Natural killer cell (primary cell): ENCODE data around the gene R3HDM1. TPM values are rescaled to one million over a fixed set of nuclear protein-coding genes. Genes with fewer than 3 reads are reported as not detected.

ENCODE experiments used
- ATAC-seq, 3 donors: fragments of 150-1000 bp in 2 of 3; fragments of 200-7000 bp in 1 of 3; cut with Tn5 transposase; 1 replicate in 1 of 3; 2 replicates in 2 of 3; pipeline ENCODE4 v1.10.0; 2021; ENCODE audit warnings: mild to moderate bottlenecking in 2 of 3, moderate library complexity in 2 of 3
- DNase-seq, 2 donors: peaks; one replicate each; pipeline versions ENCODE4 v3.0.0 to v3.0.0-alpha.2; 2013 to 2021; ENCODE audit warnings: mixed read lengths in 1 of 2
- H3K27ac ChIP-seq: one replicate; pipeline ENCODE4 v1.5.1; 2013; ENCODE audit warnings: mild to moderate bottlenecking, low read length
- H3K27me3 ChIP-seq: one replicate; pipeline ENCODE4 v1.6.1; 2013; ENCODE audit warnings: low read length; ENCODE audit not compliant: control insufficient read depth, insufficient read depth
- H3K36me3 ChIP-seq: one replicate; pipeline ENCODE4 v1.6.1; 2013; ENCODE audit warnings: low read length; ENCODE audit not compliant: control insufficient read depth, insufficient read depth
- H3K4me1 ChIP-seq: one replicate; pipeline ENCODE4 v1.6.1; 2013; ENCODE audit warnings: low read length; ENCODE audit not compliant: control insufficient read depth, insufficient read depth
- H3K4me3 ChIP-seq: one replicate; pipeline ENCODE4 v1.5.1; 2013; ENCODE audit warnings: low read length
- H3K9me3 ChIP-seq: one replicate; pipeline ENCODE4 v1.6.1; 2013; ENCODE audit warnings: low read length; ENCODE audit not compliant: control insufficient read depth, insufficient read depth
- H3K27ac Mint-ChIP-seq, 2 donors: one replicate each; pipeline ENCODE4 v1.8.0; 2022; ENCODE audit warnings: mild to moderate bottlenecking in 2 of 2, mixed read lengths in 2 of 2, moderate library complexity in 1 of 2
- H3K27me3 Mint-ChIP-seq, 2 donors: one replicate each; pipeline ENCODE4 v1.8.0; 2022; ENCODE audit warnings: low read depth in 2 of 2, mixed read lengths in 2 of 2
- H3K36me3 Mint-ChIP-seq: one replicate; pipeline ENCODE4 v1.8.0; 2022; ENCODE audit warnings: mixed read lengths
- H3K4me1 Mint-ChIP-seq, 2 donors: one replicate each; pipeline ENCODE4 v1.8.0; 2022; ENCODE audit warnings: mixed read lengths in 2 of 2
- H3K4me3 Mint-ChIP-seq: one replicate; pipeline ENCODE4 v1.8.0; 2022; ENCODE audit warnings: mild to moderate bottlenecking, moderate library complexity, mixed read lengths
- H3K9me3 Mint-ChIP-seq, 2 donors: one replicate each; pipeline ENCODE4 v1.8.0; 2022; ENCODE audit warnings: mixed read lengths in 2 of 2
- CTCF ChIP-seq: fragments of 200-600 bp; IDR thresholded peaks from one replicate; pipeline ENCODE4 v1.8.0; 2022; ENCODE audit warnings: antibody characterized with exemption
- WGBS: methylation state at CpG from one replicate; pipeline ENCODE4 v1.1.7; 2013; ENCODE audit warnings: missing lambda C conversion rate; ENCODE audit not compliant: insufficient coverage; 5-methylcytosine and 5-hydroxymethylcytosine counted together
- intact Hi-C: fragments of 100-400 bp; cut with micrococcal nuclease; formaldehyde crosslinking; loops from one replicate; pipeline ENCODE4 v1.14.2; 2022
- total RNA-seq, 4 donors: library from RNA; stranded (reverse); fragments of 120-200 nt in 1 of 4; gene quantifications; one replicate each; pipeline versions ENCODE4 v1.2.3 to v1.2.4, GENCODE V29; 2013 to 2022

The R3HDM1 gene
- total RNA-seq, 3 donors from 2014 or later (not counting 1 experiment from before 2014, with no cell fraction given) = 34.9 to 48.6 (median 39.7) TPM

- Histone ChIP-seq H3K9me3 (no peaks in the 10 kb centered on the region), H3K36me3 (peaks cover 23% of the 10 kb centered on the region), H3K27ac (no peak overlapping the region), H3K4me3 (no peak overlapping the region), H3K4me1 (no peaks in the 10 kb centered on the region), H3K27me3 (no peaks in the 10 kb centered on the region)
- no peak for ATAC-seq
- Mint-ChIP-seq H3K4me3 (no peak overlapping the region), H3K9me3 (no peaks in the 10 kb centered on the region), H3K27ac (peak overlapping the region in 1 of 2 donors; percentile 23), H3K27me3 (no peaks in the 10 kb centered on the region), H3K36me3 (no peaks in the 10 kb centered on the region), H3K4me1 (peaks cover 0 to 4% of the 10 kb centered on the region in 2 donors)
- intact Hi-C loops = no loop called here
- WGBS = 98% methylated on average over 7 of the region's 7 CpGs
- no peak for TF ChIP-seq CTCF
- DNase-seq = no peak
These were observed 72.3 kb downstream of the R3HDM1 start for GRCh38 chr2:135603543-135603942.

- no peak overlapping the region for H3K27ac ChIP-seq
- no peak for ATAC-seq
- DNase-seq = no peak
- H3K27me3 Mint-ChIP-seq = no peaks in the 10 kb centered on the region
- WGBS = 90% methylated on average over 2 of the region's 2 CpGs
- no peaks in the 10 kb centered on the region for H3K9me3 Mint-ChIP-seq
- no peaks in the 10 kb centered on the region for H3K27me3 ChIP-seq
- no peaks in the 10 kb centered on the region for H3K4me1 ChIP-seq
- peaks cover 22% of the 10 kb centered on the region for H3K36me3 ChIP-seq
- H3K4me3 ChIP-seq = no peak overlapping the region
- intact Hi-C loops = no loop called here
- H3K27ac Mint-ChIP-seq = no peak overlapping the region
- H3K36me3 Mint-ChIP-seq = no peaks in the 10 kb centered on the region
- no peaks in the 10 kb centered on the region for H3K9me3 ChIP-seq
- no peak overlapping the region for H3K4me3 Mint-ChIP-seq
- no peaks in the 10 kb centered on the region for H3K4me1 Mint-ChIP-seq
- no peak for TF ChIP-seq CTCF
These were observed 76.3 kb downstream of the R3HDM1 start for GRCh38 chr2:135607561-135607960.

- TF ChIP-seq CTCF = no peak
- H3K27me3 ChIP-seq = no peaks in the 10 kb centered on the region
- DNase-seq = no peak
- Mint-ChIP-seq H3K4me3 (no peak overlapping the region), H3K27ac (no peak overlapping the region), H3K9me3 (no peaks in the 10 kb centered on the region), H3K36me3 (no peaks in the 10 kb centered on the region), H3K27me3 (no peaks in the 10 kb centered on the region), H3K4me1 (peaks cover 0 to 5% of the 10 kb centered on the region in 2 donors)
- H3K4me1 ChIP-seq = no peaks in the 10 kb centered on the region
- H3K4me3 ChIP-seq = no peak overlapping the region
- H3K27ac ChIP-seq = no peak overlapping the region
- peaks cover 3% of the 10 kb centered on the region for H3K36me3 ChIP-seq
- WGBS = no CpG with 5 or more reads among the region's 2 CpGs
- no peak for ATAC-seq
- H3K9me3 ChIP-seq = no peaks in the 10 kb centered on the region
- intact Hi-C loops = no loop called here
These were observed 81.0 kb downstream of the R3HDM1 start for GRCh38 chr2:135612319-135612718.

GRCh38 chr2:135615404-135615803 is 84.1 kb downstream of the R3HDM1 start:
- H3K4me1 Mint-ChIP-seq = peaks cover 0 to 5% of the 10 kb centered on the region in 2 donors
- no peaks in the 10 kb centered on the region for H3K9me3 Mint-ChIP-seq
- WGBS = 97% methylated on average over 3 of the region's 3 CpGs
- no peak overlapping the region for H3K4me3 ChIP-seq
- no peaks in the 10 kb centered on the region for H3K27me3 Mint-ChIP-seq
- no peak overlapping the region for H3K4me3 Mint-ChIP-seq
- no peaks in the 10 kb centered on the region for H3K36me3 ChIP-seq
- no peaks in the 10 kb centered on the region for H3K4me1 ChIP-seq
- no peak overlapping the region for H3K27ac Mint-ChIP-seq
- H3K9me3 ChIP-seq = no peaks in the 10 kb centered on the region
- H3K27ac ChIP-seq = no peak overlapping the region
- no peaks in the 10 kb centered on the region for H3K27me3 ChIP-seq
- DNase-seq (no peak), ATAC-seq (no peak)
- intact Hi-C loops = no loop called here
- TF ChIP-seq CTCF = no peak
- no peaks in the 10 kb centered on the region for H3K36me3 Mint-ChIP-seq
